ENCODE results near the gene ZNF112.

DNA sequence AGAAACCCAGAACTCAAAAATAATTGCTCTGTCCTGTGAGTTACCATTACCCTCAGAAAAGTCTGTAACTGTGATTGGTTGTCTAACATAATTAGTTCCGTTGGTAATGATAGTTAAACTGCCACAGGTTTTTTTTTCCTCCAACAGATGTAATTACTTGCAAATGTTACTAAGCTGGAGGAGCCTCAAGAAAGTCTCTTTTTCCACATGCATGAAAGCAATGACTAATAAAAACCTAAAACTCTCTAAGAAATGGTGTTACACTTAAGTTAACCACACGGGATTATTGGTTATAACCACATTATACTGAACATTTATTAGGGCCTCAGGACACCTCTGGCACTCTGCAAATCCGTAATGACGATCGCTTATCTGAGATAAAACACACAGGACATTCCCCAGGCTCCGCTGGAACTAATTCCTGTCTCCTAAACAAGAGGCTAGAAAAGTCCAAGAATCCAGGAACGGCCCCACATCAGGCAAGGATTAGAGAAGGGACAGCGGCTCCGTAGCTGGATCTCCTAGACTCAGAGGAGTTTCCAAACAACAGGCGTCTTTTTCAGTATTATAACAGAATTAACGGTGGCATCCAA, 52.4 kb downstream of the ZNF112 start:
- TF ChIP-seq, protein P1, sequence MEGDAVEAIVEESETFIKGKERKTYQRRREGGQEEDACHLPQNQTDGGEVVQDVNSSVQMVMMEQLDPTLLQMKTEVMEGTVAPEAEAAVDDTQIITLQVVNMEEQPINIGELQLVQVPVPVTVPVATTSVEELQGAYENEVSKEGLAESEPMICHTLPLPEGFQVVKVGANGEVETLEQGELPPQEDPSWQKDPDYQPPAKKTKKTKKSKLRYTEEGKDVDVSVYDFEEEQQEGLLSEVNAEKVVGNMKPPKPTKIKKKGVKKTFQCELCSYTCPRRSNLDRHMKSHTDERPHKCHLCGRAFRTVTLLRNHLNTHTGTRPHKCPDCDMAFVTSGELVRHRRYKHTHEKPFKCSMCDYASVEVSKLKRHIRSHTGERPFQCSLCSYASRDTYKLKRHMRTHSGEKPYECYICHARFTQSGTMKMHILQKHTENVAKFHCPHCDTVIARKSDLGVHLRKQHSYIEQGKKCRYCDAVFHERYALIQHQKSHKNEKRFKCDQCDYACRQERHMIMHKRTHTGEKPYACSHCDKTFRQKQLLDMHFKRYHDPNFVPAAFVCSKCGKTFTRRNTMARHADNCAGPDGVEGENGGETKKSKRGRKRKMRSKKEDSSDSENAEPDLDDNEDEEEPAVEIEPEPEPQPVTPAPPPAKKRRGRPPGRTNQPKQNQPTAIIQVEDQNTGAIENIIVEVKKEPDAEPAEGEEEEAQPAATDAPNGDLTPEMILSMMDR (IDR thresholded peaks at IDR 0.05): no peak
- TF ChIP-seq POLR2A (IDR thresholded peaks at IDR 0.05): no peak

Measured in testis (tissue), 2 donors.